ENCODE data around the gene IRF2BP2. TPM values are rescaled to one million over a fixed set of nuclear protein-coding genes. Genes with fewer than 3 reads are reported as not detected.

Gene IRF2BP2
- total RNA-seq, 1 experiment from 2014 or later: 78.8 TPM

- H3K4me1 ChIP-seq (ENCODE audit: insufficient read depth, low read length): peaks cover 19% of the 10 kb centered on the region
- H3K36me3 ChIP-seq (ENCODE audit: low read depth, low read length): no peaks in the 10 kb centered on the region
- no TSS peak for BruUV-seq (replicated peaks)
- ChIA-PET POLR2A (ENCODE audit: unreplicated experiment) (no interaction called here), CTCF (no interaction called here)
- H3K9me2 ChIP-seq (replicated peaks; ENCODE audit: low read length): no peaks in the 10 kb centered on the region
- H3K4me2 ChIP-seq (ENCODE audit: low read length): no peak overlapping the region
- ATAC-seq: no peak
- H3K9ac ChIP-seq (ENCODE audit: low read length): no peak overlapping the region
- no peaks in the 10 kb centered on the region for H3K79me2 ChIP-seq (ENCODE audit: low read length)
- intact Hi-C loops (cut with micrococcal nuclease): no loop called here
- TF ChIP-seq, protein P1, sequence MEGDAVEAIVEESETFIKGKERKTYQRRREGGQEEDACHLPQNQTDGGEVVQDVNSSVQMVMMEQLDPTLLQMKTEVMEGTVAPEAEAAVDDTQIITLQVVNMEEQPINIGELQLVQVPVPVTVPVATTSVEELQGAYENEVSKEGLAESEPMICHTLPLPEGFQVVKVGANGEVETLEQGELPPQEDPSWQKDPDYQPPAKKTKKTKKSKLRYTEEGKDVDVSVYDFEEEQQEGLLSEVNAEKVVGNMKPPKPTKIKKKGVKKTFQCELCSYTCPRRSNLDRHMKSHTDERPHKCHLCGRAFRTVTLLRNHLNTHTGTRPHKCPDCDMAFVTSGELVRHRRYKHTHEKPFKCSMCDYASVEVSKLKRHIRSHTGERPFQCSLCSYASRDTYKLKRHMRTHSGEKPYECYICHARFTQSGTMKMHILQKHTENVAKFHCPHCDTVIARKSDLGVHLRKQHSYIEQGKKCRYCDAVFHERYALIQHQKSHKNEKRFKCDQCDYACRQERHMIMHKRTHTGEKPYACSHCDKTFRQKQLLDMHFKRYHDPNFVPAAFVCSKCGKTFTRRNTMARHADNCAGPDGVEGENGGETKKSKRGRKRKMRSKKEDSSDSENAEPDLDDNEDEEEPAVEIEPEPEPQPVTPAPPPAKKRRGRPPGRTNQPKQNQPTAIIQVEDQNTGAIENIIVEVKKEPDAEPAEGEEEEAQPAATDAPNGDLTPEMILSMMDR (conservative IDR thresholded peaks at IDR 0.05; ENCODE audit: low read depth, low read length): no peak
- TF ChIP-seq EZH2 (IDR thresholded peaks at IDR 0.05; ENCODE audit: low read length, unreplicated experiment) (no peak), EZH2phosphoT487 (IDR thresholded peaks at IDR 0.05; ENCODE audit: borderline replicate concordance, low read length) (no peak)
- no peaks in the 10 kb centered on the region for H3F3A ChIP-seq (ENCODE audit: low read length, unreplicated experiment)
- no peak for DNase-seq
- H2AFZ ChIP-seq (ENCODE audit: low read length): no peak overlapping the region
- no peak overlapping the region for H3K4me3 ChIP-seq (ENCODE audit: low read length)
- H4K20me1 ChIP-seq (ENCODE audit: low read length): no peaks in the 10 kb centered on the region
- no peaks in the 10 kb centered on the region for H3K9me3 ChIP-seq (ENCODE audit: low read length)
- H3K27ac ChIP-seq (ENCODE audit: low read length): no peak overlapping the region
- H3K27me3 ChIP-seq (ENCODE audit: low read length): no peaks in the 10 kb centered on the region
Measured at GRCh38 chr1:234643111-234643849, 33.3 kb upstream of the IRF2BP2 start.

- peaks cover 22% of the 10 kb centered on the region for H3K4me1 ChIP-seq (ENCODE audit: insufficient read depth, low read length)
- ATAC-seq (no peak), DNase-seq (no peak)
- TF ChIP-seq, protein P1 (conservative IDR thresholded peaks at IDR 0.05; ENCODE audit: low read depth, low read length): no peak
- TF ChIP-seq EZH2phosphoT487 (IDR thresholded peaks at IDR 0.05; ENCODE audit: borderline replicate concordance, low read length) (no peak), EZH2 (IDR thresholded peaks at IDR 0.05; ENCODE audit: low read length, unreplicated experiment) (no peak)
- no peaks in the 10 kb centered on the region for H3K9me2 ChIP-seq (replicated peaks; ENCODE audit: low read length)
- no peak overlapping the region for H3K4me3 ChIP-seq (ENCODE audit: low read length)
- H3K9me3 ChIP-seq (ENCODE audit: low read length): no peaks in the 10 kb centered on the region
- no peak overlapping the region for H2AFZ ChIP-seq (ENCODE audit: low read length)
- H3K79me2 ChIP-seq (ENCODE audit: low read length): no peaks in the 10 kb centered on the region
- CTCF ChIA-PET: no interaction called here
- intact Hi-C loops (cut with micrococcal nuclease): no loop called here
- no peaks in the 10 kb centered on the region for H3K36me3 ChIP-seq (ENCODE audit: low read depth, low read length)
- POLR2A ChIA-PET (ENCODE audit: unreplicated experiment): no interaction called here
- no TSS peak for BruUV-seq (replicated peaks)
- H3K9ac ChIP-seq (ENCODE audit: low read length): no peak overlapping the region
- no peak overlapping the region for H3K4me2 ChIP-seq (ENCODE audit: low read length)
- no peaks in the 10 kb centered on the region for H3F3A ChIP-seq (ENCODE audit: low read length, unreplicated experiment)
- H4K20me1 ChIP-seq (ENCODE audit: low read length): no peaks in the 10 kb centered on the region
- no peak overlapping the region for H3K27ac ChIP-seq (ENCODE audit: low read length)
- H3K27me3 ChIP-seq (ENCODE audit: low read length): no peaks in the 10 kb centered on the region
Measured at GRCh38 chr1:234642428-234642827, 32.5 kb upstream of the IRF2BP2 start.

- Histone ChIP-seq H3F3A (ENCODE audit: low read length, unreplicated experiment) (no peaks in the 10 kb centered on the region), H3K9me2 (replicated peaks; ENCODE audit: low read length) (no peaks in the 10 kb centered on the region), H4K20me1 (ENCODE audit: low read length) (no peaks in the 10 kb centered on the region), H3K4me2 (ENCODE audit: low read length) (peak overlapping the region; percentile 18; the same call in 1 of the 2 replicates), H3K9ac (ENCODE audit: low read length) (no peak overlapping the region), H3K79me2 (ENCODE audit: low read length) (no peaks in the 10 kb centered on the region), H3K4me1 (ENCODE audit: insufficient read depth, low read length) (peaks cover 22% of the 10 kb centered on the region), H3K9me3 (ENCODE audit: low read length) (no peaks in the 10 kb centered on the region), H3K4me3 (ENCODE audit: low read length) (no peak overlapping the region), H3K27ac (ENCODE audit: low read length) (no peak overlapping the region), H2AFZ (ENCODE audit: low read length) (no peak overlapping the region), H3K36me3 (ENCODE audit: low read depth, low read length) (no peaks in the 10 kb centered on the region), H3K27me3 (ENCODE audit: low read length) (no peaks in the 10 kb centered on the region)
- DNase-seq (no peak), ATAC-seq (no peak)
- POLR2A ChIA-PET (ENCODE audit: unreplicated experiment): no interaction called here
- intact Hi-C loops (cut with micrococcal nuclease): no loop called here
- CTCF ChIA-PET: no interaction called here
- TF ChIP-seq, protein P1 (conservative IDR thresholded peaks at IDR 0.05; ENCODE audit: low read depth, low read length): no peak
- no TSS peak for BruUV-seq (replicated peaks)
Measured at GRCh38 chr1:234639961-234640360, 30.0 kb upstream of the IRF2BP2 start.

Data from PC-3 (cell line).